NB4 (cell line): ENCODE data around the gene DAB2IP.

ENCODE experiments used
- DNase-seq: peaks from one replicate; pipeline ENCODE4 v3.0.0; 2010; ENCODE audit warnings: low read depth
- H3K4me3 ChIP-seq: one replicate; pipeline ENCODE4 v1.5.1; 2011; ENCODE audit warnings: mild to moderate bottlenecking, low read depth, low read length, moderate library complexity
- MYC ChIP-seq: IDR thresholded peaks from 2 replicates; pipeline ENCODE4 v1.6.1; 2011; ENCODE audit warnings: low read depth, low read length
- POLR2A ChIP-seq: IDR thresholded peaks from 2 replicates; pipeline ENCODE4 v1.6.1; 2011; ENCODE audit warnings: mild to moderate bottlenecking; ENCODE audit not compliant: insufficient read length; ENCODE audit errors: extremely low read depth
- TF ChIP-seq, protein P1 (sequence below): IDR thresholded peaks from one replicate; pipeline ENCODE4 v1.5.1; 2012; ENCODE audit warnings: low read depth, low read length
- TF ChIP-seq, protein P2 (sequence below): IDR thresholded peaks from 2 replicates; pipeline ENCODE4 v1.6.1; 2011; ENCODE audit warnings: low read depth, low read length

Gene DAB2IP

DNA sequence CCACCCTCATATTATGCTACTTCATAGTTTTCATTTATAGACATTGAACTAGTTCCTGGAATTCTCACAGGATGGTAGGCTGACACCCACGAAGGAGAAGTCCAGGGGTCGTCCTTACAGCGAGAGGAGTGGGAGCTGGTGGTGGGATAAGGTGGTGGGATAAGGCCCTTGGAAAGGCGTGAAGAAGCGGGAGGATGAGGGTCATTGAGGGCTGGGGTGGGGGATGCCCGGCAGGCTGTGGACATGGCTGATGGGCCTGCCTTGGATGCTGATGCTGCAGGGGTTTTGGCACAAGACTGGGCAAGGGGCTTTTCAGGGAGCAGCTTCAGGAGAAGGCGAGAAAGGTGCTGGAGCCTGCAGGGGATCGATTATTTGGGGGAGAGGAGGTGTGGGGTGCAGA lies 9.4 kb downstream of the DAB2IP start:
- no peak for DNase-seq
- TF ChIP-seq MYC: no peak
- TF ChIP-seq, protein P1, sequence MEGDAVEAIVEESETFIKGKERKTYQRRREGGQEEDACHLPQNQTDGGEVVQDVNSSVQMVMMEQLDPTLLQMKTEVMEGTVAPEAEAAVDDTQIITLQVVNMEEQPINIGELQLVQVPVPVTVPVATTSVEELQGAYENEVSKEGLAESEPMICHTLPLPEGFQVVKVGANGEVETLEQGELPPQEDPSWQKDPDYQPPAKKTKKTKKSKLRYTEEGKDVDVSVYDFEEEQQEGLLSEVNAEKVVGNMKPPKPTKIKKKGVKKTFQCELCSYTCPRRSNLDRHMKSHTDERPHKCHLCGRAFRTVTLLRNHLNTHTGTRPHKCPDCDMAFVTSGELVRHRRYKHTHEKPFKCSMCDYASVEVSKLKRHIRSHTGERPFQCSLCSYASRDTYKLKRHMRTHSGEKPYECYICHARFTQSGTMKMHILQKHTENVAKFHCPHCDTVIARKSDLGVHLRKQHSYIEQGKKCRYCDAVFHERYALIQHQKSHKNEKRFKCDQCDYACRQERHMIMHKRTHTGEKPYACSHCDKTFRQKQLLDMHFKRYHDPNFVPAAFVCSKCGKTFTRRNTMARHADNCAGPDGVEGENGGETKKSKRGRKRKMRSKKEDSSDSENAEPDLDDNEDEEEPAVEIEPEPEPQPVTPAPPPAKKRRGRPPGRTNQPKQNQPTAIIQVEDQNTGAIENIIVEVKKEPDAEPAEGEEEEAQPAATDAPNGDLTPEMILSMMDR: no peak
- TF ChIP-seq, protein P2, sequence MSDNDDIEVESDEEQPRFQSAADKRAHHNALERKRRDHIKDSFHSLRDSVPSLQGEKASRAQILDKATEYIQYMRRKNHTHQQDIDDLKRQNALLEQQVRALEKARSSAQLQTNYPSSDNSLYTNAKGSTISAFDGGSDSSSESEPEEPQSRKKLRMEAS: no peak
- TF ChIP-seq POLR2A: no peak
- H3K4me3 ChIP-seq: no peak overlapping the region

DNA sequence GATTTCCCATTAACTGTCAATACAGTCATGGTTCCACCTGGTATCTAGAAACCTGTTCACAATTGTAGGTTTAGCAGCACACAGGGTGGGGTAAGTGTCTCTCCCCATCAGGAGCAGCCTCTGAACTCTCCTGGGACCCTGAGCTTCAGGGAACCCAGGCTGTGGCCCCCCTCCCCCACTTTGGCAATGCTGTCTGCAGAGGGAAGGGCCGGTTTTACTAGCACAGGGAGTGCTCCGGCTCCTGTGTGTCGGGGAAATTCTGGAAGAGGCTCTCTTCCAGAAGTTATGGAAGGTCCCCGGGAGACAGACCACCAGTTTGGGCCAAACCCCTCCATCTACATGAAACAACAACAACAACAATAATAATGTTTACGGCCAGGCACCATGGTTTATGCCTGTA lies 9.9 kb downstream of the DAB2IP start:
- no peak for DNase-seq
- TF ChIP-seq, protein P2: no peak
- TF ChIP-seq, protein P1: no peak
- TF ChIP-seq MYC (no peak), POLR2A (no peak)
- no peak overlapping the region for H3K4me3 ChIP-seq

DNA sequence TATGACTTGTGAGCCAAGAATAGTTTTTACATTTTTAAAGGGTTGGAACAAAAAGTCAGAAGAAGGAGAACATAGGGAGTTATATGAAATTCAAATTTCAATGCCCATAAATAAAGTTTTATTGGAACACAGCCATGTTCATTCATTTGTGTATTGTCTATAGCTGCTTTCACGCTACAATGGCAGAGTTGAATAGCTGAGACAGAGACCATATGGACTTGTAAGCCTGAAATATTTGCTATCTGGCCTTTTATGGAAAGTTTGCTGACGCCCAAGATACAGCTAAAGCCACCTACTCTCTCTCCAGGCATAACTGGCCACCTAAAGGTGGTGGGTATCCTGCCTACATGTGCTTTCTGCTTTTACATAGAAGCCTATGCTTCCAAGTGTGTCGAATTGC lies 10.9 kb downstream of the DAB2IP start:
- H3K4me3 ChIP-seq: no peak overlapping the region
- TF ChIP-seq MYC (no peak), POLR2A (no peak)
- TF ChIP-seq, protein P2: no peak
- DNase-seq: no peak

DNA sequence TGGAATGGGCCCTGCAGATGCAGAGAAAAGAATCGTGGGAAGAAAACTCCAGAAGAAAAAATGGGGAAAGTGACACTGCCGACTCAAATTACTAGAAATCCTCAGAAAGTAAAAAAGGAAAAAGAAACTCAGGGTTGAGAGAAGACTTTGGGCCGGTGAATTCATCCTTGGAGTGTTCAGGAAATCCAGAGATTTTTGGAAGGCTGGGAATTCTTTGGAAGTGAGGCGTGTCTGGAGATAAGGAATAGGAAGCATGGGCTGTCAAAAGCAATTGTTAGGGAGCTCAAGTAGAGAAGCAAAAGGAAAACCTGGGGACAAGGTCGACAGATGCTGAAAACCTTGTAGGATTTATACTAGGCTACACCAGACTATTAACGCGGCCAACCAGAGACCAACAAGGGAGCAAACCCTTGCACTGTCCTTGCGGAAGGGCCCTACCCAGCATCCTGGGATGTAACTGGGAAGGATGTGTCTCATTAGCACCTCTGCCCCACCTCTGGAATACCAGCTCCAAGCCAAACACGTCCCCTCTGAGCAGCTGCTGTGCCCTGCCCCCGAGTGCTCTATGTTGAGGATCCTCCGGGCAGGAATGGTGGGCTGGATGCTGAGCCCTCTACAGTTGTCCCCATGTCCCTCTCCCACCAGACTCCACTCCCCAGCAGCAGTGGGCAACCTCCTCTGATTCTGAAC lies 11.6 kb downstream of the DAB2IP start:
- no peak for DNase-seq
- TF ChIP-seq, protein P2: no peak
- TF ChIP-seq MYC (no peak), POLR2A (no peak)
- TF ChIP-seq, protein P1: no peak
- no peak overlapping the region for H3K4me3 ChIP-seq

DNA sequence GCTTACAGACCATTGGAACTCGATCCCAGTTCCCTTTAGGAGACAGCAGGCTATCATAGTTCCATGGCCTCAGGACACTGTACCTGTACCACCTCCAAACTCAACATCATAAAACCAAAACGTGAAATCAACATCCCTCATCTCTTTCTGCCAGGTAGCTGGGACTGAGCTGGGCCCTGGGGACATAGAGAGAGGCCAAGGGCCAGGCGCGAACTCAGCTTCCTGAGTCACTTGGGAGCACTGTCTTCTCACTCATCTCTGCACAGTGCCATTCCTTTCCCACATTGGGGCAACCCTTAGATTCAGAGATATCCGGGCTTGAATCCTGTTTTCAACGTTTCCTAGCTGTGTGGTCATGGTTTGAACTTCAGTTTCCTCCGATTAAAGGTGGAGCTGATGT lies 12.2 kb downstream of the DAB2IP start:
- H3K4me3 ChIP-seq: no peak overlapping the region
- DNase-seq: no peak
- TF ChIP-seq POLR2A (no peak), MYC (no peak)
- TF ChIP-seq, protein P1: no peak
- TF ChIP-seq, protein P2: no peak

DNA sequence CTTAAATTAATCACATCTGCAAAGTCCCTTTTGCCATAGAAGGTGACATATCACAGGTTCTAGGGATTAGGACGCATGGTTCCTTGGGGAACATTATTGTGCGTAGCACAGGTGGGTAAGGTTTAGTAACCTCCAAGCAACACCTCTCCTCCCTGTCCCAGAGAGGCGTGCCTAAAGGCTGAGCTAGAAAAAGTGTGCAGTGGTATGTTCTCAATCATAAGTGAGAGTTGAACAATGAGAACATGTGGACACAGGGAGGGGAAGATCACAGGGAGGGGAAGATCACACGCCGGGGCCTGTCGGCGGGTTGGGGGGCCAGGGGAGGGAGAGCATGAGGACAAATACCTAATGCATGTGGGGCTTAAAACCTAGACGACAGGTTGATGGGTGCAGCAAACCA lies 14.9 kb downstream of the DAB2IP start:
- H3K4me3 ChIP-seq: no peak overlapping the region
- TF ChIP-seq POLR2A (no peak), MYC (no peak)
- TF ChIP-seq, protein P1: no peak
- TF ChIP-seq, protein P2: no peak
- no peak for DNase-seq
